LHCN-M2 (cell line): Measurements from ENCODE around the gene CBX8. TPM values are rescaled to one million over a fixed set of nuclear protein-coding genes. Genes with fewer than 3 reads are reported as not detected.

Experiments used
- DNase-seq: peaks from one replicate; pipeline ENCODE4 v3.0.0-alpha.2; 2012; ENCODE audit warnings: low read depth
- total RNA-seq: library from RNA; depleted of rRNA; stranded (reverse); fragments of >200 nt; gene quantifications from 2 replicates; pipeline ENCODE4 v1.2.3, GENCODE V29; 2014

Gene CBX8
- total RNA-seq, 1 experiment from 2014 or later = 10.8 TPM

GRCh38 chr17:79792984-79793923 lies 3.6 kb downstream of the CBX8 start:
- peak; percentile 64 for DNase-seq

GRCh38 chr17:79792341-79792871 lies 4.5 kb downstream of the CBX8 start:
- no peak for DNase-seq

GRCh38 chr17:79791735-79792161 lies 5.1 kb downstream of the CBX8 start:
- no peak for DNase-seq

- DNase-seq = no peak
These were observed 5.8 kb downstream of the CBX8 start for GRCh38 chr17:79790805-79791734.

- DNase-seq = no peak
These were observed 6.7 kb downstream of the CBX8 start for GRCh38 chr17:79789943-79790804.

GRCh38 chr17:79788989-79789942 lies 7.6 kb downstream of the CBX8 start:
- no peak for DNase-seq

- no peak for DNase-seq
These were observed 8.4 kb downstream of the CBX8 start for GRCh38 chr17:79788455-79788854.

- no peak for DNase-seq
These were observed 9.8 kb downstream of the CBX8 start for GRCh38 chr17:79786930-79787643.

GRCh38 chr17:79785900-79786810 lies 10.7 kb downstream of the CBX8 start:
- no peak for DNase-seq

- no peak for DNase-seq
These were observed 11.6 kb downstream of the CBX8 start for GRCh38 chr17:79785017-79785899.

GRCh38 chr17:79784353-79785016 lies 12.4 kb downstream of the CBX8 start:
- no peak for DNase-seq

- DNase-seq = no peak
These were observed 13.0 kb downstream of the CBX8 start for GRCh38 chr17:79783891-79784290.

- DNase-seq = no peak
These were observed 14.9 kb downstream of the CBX8 start for GRCh38 chr17:79781736-79782575.

GRCh38 chr17:79781012-79781650 lies 15.7 kb downstream of the CBX8 start:
- no peak for DNase-seq
